ENCODE data around the gene ATG9B.

The ATG9B gene

GRCh38 chr7:151024435-151025056 lies at the start of gene ATG9B:
Gene ATG9B, minus strand, starts transcription at chr7:151024494. Its CDS starts 71 bp downstream, at chr7:151024423.
- Histone ChIP-seq H2AFZ (ENCODE audit: low read length, unreplicated experiment) (no peak within 1 kb of the TSS), H3K79me2 (ENCODE audit: control insufficient read depth, insufficient read depth, low read length, unreplicated experiment) (peaks cover 5% of the 10 kb centered on the region), H3K36me3 (ENCODE audit: insufficient read depth, low read length) (no peaks in the 10 kb centered on the region), H3K27ac (ENCODE audit: low read depth, low read length) (no peak within 1 kb of the TSS), H3K4me3 (ENCODE audit: low read depth, low read length) (no peak within 1 kb of the TSS), H3K4me1 (ENCODE audit: control insufficient read depth, insufficient read depth, low read length, unreplicated experiment) (peaks cover 8% of the 10 kb centered on the region), H3K27me3 (ENCODE audit: insufficient read depth, low read length) (peaks cover 7% of the 10 kb centered on the region; the same call in 1 of the 2 replicates)

GRCh38 chr7:151073990-151074389 lies 49.7 kb upstream of the ATG9B start:
- Histone ChIP-seq H3K4me1 (ENCODE audit: control insufficient read depth, insufficient read depth, low read length, unreplicated experiment) (peaks cover 13% of the 10 kb centered on the region), H3K27ac (ENCODE audit: low read depth, low read length) (no peak overlapping the region), H3K79me2 (ENCODE audit: control insufficient read depth, insufficient read depth, low read length, unreplicated experiment) (peaks cover 7% of the 10 kb centered on the region), H3K4me3 (ENCODE audit: low read depth, low read length) (no peak overlapping the region), H2AFZ (ENCODE audit: low read length, unreplicated experiment) (no peak overlapping the region), H3K36me3 (ENCODE audit: insufficient read depth, low read length) (0 out of 2 replicates have a peak, but pooled peaks cover 4% of the 10 kb centered on the region), H3K27me3 (ENCODE audit: insufficient read depth, low read length) (no peaks in the 10 kb centered on the region)

GRCh38 chr7:151071032-151071866 lies 47.0 kb upstream of the ATG9B start:
- Histone ChIP-seq H3K4me3 (ENCODE audit: low read depth, low read length) (no peak overlapping the region), H3K4me1 (ENCODE audit: control insufficient read depth, insufficient read depth, low read length, unreplicated experiment) (no peaks in the 10 kb centered on the region), H3K36me3 (ENCODE audit: insufficient read depth, low read length) (peaks cover 11% of the 10 kb centered on the region; the same call in 1 of the 2 replicates), H3K27me3 (ENCODE audit: insufficient read depth, low read length) (no peaks in the 10 kb centered on the region), H2AFZ (ENCODE audit: low read length, unreplicated experiment) (no peak overlapping the region), H3K79me2 (ENCODE audit: control insufficient read depth, insufficient read depth, low read length, unreplicated experiment) (no peaks in the 10 kb centered on the region), H3K27ac (ENCODE audit: low read depth, low read length) (no peak overlapping the region)

- Histone ChIP-seq H3K79me2 (ENCODE audit: control insufficient read depth, insufficient read depth, low read length, unreplicated experiment) (peaks cover 4% of the 10 kb centered on the region), H3K27ac (ENCODE audit: low read depth, low read length) (no peak overlapping the region), H3K36me3 (ENCODE audit: insufficient read depth, low read length) (peaks cover 11% of the 10 kb centered on the region; the same call in 1 of the 2 replicates), H3K4me3 (ENCODE audit: low read depth, low read length) (no peak overlapping the region), H2AFZ (ENCODE audit: low read length, unreplicated experiment) (no peak overlapping the region), H3K27me3 (ENCODE audit: insufficient read depth, low read length) (no peaks in the 10 kb centered on the region), H3K4me1 (ENCODE audit: control insufficient read depth, insufficient read depth, low read length, unreplicated experiment) (no peaks in the 10 kb centered on the region)
These were observed 46.3 kb upstream of the ATG9B start for GRCh38 chr7:151070574-151070960.

- Histone ChIP-seq H3K27ac (ENCODE audit: low read depth, low read length) (no peak overlapping the region), H3K79me2 (ENCODE audit: control insufficient read depth, insufficient read depth, low read length, unreplicated experiment) (peaks cover 10% of the 10 kb centered on the region), H3K27me3 (ENCODE audit: insufficient read depth, low read length) (no peaks in the 10 kb centered on the region), H3K4me1 (ENCODE audit: control insufficient read depth, insufficient read depth, low read length, unreplicated experiment) (no peaks in the 10 kb centered on the region), H3K4me3 (ENCODE audit: low read depth, low read length) (no peak overlapping the region), H2AFZ (ENCODE audit: low read length, unreplicated experiment) (no peak overlapping the region), H3K36me3 (ENCODE audit: insufficient read depth, low read length) (peaks cover 17% of the 10 kb centered on the region; the same call in 1 of the 2 replicates)
These were observed 45.7 kb upstream of the ATG9B start for GRCh38 chr7:151069841-151070573.

- Histone ChIP-seq H2AFZ (ENCODE audit: low read length, unreplicated experiment) (no peak overlapping the region), H3K4me3 (ENCODE audit: low read depth, low read length) (no peak overlapping the region), H3K79me2 (ENCODE audit: control insufficient read depth, insufficient read depth, low read length, unreplicated experiment) (peaks cover 20% of the 10 kb centered on the region), H3K27me3 (ENCODE audit: insufficient read depth, low read length) (no peaks in the 10 kb centered on the region), H3K36me3 (ENCODE audit: insufficient read depth, low read length) (peaks cover 21% of the 10 kb centered on the region; the same call in 1 of the 2 replicates), H3K4me1 (ENCODE audit: control insufficient read depth, insufficient read depth, low read length, unreplicated experiment) (peaks cover 3% of the 10 kb centered on the region), H3K27ac (ENCODE audit: low read depth, low read length) (no peak overlapping the region)
These were observed 43.9 kb upstream of the ATG9B start for GRCh38 chr7:151068069-151068773.

GRCh38 chr7:151066273-151066974 lies 42.1 kb upstream of the ATG9B start:
- H3K36me3 ChIP-seq (ENCODE audit: insufficient read depth, low read length), result peaks cover 17% of the 10 kb centered on the region; the same call in 1 of the 2 replicates
- no peak overlapping the region for H2AFZ ChIP-seq (ENCODE audit: low read length, unreplicated experiment)
- H3K4me1 ChIP-seq (ENCODE audit: control insufficient read depth, insufficient read depth, low read length, unreplicated experiment), result peaks cover 18% of the 10 kb centered on the region
- no peak overlapping the region for H3K4me3 ChIP-seq (ENCODE audit: low read depth, low read length)
- no peak overlapping the region for H3K27ac ChIP-seq (ENCODE audit: low read depth, low read length)
- H3K27me3 ChIP-seq (ENCODE audit: insufficient read depth, low read length), result no peaks in the 10 kb centered on the region
- peaks cover 30% of the 10 kb centered on the region for H3K79me2 ChIP-seq (ENCODE audit: control insufficient read depth, insufficient read depth, low read length, unreplicated experiment)

- H3K27ac ChIP-seq (ENCODE audit: low read depth, low read length), result no peak overlapping the region
- peaks cover 39% of the 10 kb centered on the region for H3K79me2 ChIP-seq (ENCODE audit: control insufficient read depth, insufficient read depth, low read length, unreplicated experiment)
- peaks cover 25% of the 10 kb centered on the region for H3K4me1 ChIP-seq (ENCODE audit: control insufficient read depth, insufficient read depth, low read length, unreplicated experiment)
- H2AFZ ChIP-seq (ENCODE audit: low read length, unreplicated experiment), result no peak overlapping the region
- H3K4me3 ChIP-seq (ENCODE audit: low read depth, low read length), result no peak overlapping the region
- no peaks in the 10 kb centered on the region for H3K27me3 ChIP-seq (ENCODE audit: insufficient read depth, low read length)
- H3K36me3 ChIP-seq (ENCODE audit: insufficient read depth, low read length), result peaks cover 17% of the 10 kb centered on the region; the same call in 1 of the 2 replicates
These were observed 41.2 kb upstream of the ATG9B start for GRCh38 chr7:151065516-151065915.

- H3K36me3 ChIP-seq (ENCODE audit: insufficient read depth, low read length), result peaks cover 17% of the 10 kb centered on the region; the same call in 1 of the 2 replicates
These were observed 40.7 kb upstream of the ATG9B start for GRCh38 chr7:151064993-151065392.

More at GRCh38 chr7:151064993-151065392, 40.7 kb upstream of the ATG9B start:
- H2AFZ ChIP-seq (ENCODE audit: low read length, unreplicated experiment), result no peak overlapping the region
- H3K79me2 ChIP-seq (ENCODE audit: control insufficient read depth, insufficient read depth, low read length, unreplicated experiment), result peaks cover 44% of the 10 kb centered on the region
- H3K27ac ChIP-seq (ENCODE audit: low read depth, low read length), result no peak overlapping the region
- no peak overlapping the region for H3K4me3 ChIP-seq (ENCODE audit: low read depth, low read length)
- no peaks in the 10 kb centered on the region for H3K27me3 ChIP-seq (ENCODE audit: insufficient read depth, low read length)
- peaks cover 25% of the 10 kb centered on the region for H3K4me1 ChIP-seq (ENCODE audit: control insufficient read depth, insufficient read depth, low read length, unreplicated experiment)
